Activated naive CD8-positive, alpha-beta T cell treated with anti-CD3 and anti-CD28 coated beads, Interleukin-2, amount 50 U/mL, for 16 hours (primary cell): Measurements from ENCODE around the gene KRT23.

Experiments
- DNase-seq: peaks from one replicate; pipeline ENCODE4 v3.0.0-alpha.2; 2020; ENCODE audit warnings: low read depth, low spot score

The KRT23 gene, protein sequence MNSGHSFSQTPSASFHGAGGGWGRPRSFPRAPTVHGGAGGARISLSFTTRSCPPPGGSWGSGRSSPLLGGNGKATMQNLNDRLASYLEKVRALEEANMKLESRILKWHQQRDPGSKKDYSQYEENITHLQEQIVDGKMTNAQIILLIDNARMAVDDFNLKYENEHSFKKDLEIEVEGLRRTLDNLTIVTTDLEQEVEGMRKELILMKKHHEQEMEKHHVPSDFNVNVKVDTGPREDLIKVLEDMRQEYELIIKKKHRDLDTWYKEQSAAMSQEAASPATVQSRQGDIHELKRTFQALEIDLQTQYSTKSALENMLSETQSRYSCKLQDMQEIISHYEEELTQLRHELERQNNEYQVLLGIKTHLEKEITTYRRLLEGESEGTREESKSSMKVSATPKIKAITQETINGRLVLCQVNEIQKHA

DNA sequence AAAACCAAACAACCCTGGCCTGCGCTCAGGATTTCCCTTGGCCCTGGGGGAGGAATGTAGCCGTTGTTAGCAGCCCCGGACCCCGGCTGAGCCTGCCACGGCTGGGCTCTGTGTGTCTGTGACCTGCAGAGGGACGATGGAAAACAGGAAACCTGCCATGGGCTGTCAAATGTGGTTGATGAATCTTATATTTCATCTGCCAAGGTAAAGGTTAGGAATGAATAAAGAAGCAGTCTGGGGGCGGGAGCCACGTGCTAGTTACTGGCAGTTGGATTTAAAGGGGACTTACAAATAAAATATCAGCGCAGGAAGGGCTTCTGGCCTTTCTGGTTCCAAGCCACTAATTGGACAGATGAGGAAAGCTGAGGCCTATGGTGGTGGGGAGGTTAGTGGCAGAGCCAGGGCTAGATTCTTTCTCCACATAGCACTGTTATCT lies at the start of gene KRT23:
Gene KRT23 (minus strand): TSS at position 263 of the 436 bp plus-strand sequence. CDS start 1,043 bp downstream, outside the sequence.
- no peak for DNase-seq

DNA sequence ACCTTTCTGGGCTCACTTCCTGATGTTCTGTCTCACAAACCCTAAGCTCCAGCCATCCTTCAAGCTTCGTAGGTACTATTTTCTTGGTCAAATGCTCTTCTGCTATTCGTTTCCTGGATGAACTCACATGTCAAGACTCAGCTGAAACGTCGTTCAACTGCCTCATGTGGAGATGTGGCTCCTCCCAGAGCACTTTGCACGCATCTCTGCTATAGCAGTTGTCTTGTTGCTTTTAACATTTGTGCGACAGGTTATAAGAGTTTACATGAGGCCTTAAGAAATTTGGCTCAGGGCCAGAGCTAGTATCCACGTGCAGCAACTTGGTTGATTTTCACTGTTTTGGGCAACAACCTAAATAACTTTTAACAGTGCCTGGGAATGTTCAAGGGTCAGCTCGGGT lies 49.5 kb upstream of the KRT23 start:
- no peak for DNase-seq

DNA sequence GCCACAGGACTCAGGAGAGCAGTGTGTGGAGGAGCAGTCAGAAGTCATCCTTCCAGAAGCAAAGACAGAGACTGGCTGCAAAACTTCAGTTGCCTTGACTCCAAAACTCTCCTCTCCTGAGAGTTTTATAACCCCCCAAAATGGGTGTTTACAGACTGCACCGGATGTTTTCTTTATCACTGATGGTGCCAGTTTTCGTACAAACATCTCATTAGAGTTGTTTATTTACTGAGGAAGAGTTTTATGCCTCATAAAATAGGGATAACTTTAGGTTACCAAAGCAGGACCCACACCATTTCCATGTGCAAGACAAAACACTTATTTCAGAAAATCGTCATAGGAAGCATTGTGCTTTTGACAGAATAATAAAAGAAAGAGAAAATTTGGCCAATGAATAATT lies 46.8 kb upstream of the KRT23 start, which contains the start of gene KRT40:
Gene KRT40 (minus strand): TSS at position 101 of the 400 bp plus-strand sequence. CDS start 53 bp downstream, at position 48.
- DNase-seq: no peak

DNA sequence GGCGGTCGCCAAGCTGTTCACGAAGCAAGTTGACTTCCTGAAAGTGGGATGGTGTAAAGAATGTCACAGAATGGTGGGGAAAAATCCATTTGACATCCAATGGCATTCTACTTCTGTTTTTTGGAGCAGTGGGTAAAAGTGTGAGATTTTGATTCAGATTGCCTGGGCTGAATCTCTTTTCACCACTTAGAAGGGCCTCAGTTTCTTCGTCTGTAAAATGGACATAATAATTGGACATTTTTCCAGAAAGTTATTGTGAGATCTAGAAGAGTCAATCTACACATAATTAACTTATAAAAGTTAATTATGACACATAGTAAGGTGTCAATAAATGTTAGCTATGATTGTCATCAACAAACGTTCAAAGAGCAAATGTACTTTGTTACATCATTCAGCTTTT lies 43.7 kb upstream of the KRT23 start:
- no peak for DNase-seq

DNA sequence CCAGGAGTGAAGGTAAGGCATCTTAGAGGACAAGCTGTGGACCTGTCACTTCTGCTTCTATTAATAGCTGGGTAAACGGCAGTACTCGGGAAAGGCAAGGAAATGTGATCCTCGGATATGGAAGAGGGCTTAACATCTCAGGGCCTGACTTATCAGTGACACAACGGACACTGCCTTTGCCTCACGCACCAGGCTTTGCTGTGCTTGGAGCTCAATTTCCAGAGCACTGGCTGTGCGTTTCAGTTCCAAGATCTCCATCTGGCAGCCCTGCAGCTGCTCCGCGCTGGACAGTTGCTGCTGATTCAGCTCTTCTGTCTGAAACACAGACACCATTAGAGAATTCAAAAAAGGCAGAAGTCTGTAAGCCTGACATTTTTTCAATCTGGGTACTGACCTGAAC lies 43.1 kb upstream of the KRT23 start:
- DNase-seq: no peak

DNA sequence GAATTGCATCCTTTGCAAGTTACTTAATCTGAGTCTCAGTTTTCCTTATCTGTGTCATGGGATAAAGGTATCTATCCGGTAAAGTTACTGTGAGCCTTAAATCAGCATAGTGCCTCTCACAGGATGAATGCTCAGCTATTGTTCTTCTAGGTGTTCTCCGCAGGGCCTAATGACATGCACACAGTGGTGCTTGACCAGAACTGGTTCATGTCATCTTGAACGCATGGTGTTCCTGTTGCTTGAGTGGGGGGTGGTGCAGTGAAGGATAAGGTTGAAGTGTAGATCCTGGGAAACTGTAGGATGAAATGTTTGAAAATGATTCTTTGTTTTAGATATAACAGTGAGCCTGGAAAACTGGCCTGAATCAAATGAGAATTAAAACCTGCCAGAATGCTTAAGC lies 42.7 kb upstream of the KRT23 start:
- DNase-seq: no peak

DNA sequence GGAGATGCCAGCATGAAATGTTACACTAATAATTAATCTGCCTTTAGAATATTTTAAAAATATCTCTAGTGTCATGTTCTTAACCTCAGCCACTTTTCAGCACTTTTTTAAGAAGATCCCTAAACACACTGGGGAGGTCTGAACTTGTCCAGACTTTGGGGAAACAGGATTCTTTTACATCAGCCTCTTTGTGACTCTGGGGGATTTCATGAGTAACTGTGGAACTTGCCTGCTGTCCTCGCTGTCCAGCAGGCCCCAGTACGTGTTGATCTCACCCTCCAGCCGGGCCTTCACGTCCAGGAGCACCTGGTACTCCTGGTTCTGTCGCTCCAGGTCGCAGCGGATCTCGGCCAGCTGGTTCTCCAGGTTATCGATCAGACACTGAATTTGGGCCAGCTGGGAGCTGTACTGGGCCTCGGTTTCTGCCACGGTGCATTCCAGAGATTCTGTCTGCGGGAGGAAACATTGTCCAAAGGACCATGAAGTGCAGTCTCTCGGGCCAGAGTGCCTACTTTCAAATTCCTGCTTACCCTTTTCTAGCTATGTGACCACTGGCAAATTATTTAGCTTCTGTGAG lies 41.2 kb upstream of the KRT23 start:
- no peak for DNase-seq

DNA sequence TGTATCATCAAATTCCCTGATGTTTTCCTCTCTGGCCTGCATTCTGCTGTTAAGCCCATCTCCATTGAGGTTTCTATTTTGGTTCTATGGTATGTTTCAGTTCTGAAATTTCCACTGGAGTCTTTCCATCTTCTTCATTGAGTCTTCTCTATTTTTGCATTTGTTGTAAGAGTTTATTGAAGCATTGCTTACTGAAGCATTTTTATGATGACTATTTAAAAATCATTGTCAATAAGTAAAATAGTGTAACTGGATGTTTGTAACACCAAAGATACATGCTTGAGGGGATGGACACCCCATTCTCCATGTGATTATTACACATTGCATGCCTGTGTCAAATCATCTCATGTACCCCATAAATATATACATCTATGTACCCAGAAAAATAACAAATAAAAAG lies 38.1 kb upstream of the KRT23 start:
- no peak for DNase-seq

DNA sequence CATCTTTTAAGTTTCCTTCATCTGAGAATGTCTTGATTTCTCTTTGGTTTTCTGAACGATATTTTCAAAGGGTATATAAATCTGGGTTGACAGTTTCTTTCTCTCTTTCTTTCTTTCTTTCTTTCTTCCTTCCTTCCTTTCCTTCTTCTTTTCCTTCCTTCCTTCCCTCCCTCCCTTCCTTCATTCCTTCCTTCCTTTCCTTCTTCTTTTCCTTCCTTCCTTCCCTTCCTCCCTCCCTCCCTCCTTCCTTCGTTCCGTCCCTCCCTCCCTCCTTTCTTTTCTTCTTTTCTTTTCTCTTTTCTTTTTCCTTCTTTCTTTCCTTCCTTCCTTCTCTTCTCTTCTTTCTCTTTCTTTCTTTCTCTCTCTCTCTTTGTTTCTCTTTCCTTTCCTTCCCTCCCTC lies 36.9 kb upstream of the KRT23 start:
- DNase-seq: no peak

DNA sequence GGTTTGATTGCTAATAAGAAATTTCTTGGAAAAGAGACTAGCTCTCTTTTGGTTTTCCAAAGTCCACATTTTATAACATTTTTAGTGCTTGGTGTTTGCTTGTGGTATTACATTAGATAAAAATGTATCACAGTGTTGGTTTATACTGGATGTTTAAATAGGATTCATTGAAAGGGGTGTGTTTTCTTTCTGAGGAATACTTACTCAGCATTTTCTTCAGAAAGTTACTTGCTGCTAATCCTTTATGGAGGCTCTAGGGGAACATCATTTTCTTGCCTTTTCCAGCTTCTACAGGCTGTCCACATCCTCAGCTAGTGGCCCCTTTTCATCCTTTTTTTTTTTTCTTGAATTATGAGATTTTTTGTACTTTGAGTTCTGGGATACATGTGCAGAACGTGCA lies 30.1 kb upstream of the KRT23 start:
- DNase-seq: no peak

DNA sequence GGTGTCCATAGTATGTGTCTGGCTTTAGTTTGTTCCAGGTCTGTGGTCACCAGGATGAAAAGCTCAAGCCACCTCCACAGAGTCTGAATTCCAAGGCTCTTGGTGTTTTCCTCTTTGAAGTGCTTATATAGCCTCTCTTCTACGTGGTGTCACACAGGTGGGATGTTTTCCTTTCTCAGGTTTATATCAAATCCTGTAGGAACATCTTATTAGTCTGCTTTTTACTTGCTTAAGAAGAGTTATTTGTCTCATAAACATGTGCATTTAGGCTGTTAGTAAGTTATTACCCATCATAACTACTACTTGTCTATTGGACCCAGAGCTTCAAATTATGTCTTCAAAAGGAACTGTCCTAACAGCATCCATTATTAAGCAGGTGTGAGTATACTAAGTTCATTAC lies 29.4 kb upstream of the KRT23 start, which contains the start of gene KRT39:
Gene KRT39 (minus strand): TSS at position 101 of the 400 bp plus-strand sequence. CDS start 92 bp downstream, at position 9.
- DNase-seq: no peak

DNA sequence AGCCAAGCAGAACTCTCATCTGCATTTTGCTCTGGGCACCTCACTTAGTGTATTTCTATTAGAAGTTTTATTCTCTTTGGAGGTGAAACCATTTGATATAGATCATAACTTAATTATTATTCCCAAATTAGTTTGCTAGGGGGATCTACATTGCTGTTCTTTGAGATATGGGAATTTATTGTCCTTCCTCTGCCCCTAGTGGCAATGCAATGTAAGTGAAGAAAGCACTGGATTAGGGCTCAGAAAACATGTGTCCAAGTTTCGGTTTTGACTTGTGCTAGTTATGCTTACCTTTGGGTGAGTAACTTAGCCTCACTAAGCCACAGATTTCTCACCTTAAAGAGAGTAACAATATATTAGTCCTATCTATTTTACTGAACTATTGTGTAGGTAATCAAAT lies 26.4 kb upstream of the KRT23 start:
- DNase-seq: no peak

DNA sequence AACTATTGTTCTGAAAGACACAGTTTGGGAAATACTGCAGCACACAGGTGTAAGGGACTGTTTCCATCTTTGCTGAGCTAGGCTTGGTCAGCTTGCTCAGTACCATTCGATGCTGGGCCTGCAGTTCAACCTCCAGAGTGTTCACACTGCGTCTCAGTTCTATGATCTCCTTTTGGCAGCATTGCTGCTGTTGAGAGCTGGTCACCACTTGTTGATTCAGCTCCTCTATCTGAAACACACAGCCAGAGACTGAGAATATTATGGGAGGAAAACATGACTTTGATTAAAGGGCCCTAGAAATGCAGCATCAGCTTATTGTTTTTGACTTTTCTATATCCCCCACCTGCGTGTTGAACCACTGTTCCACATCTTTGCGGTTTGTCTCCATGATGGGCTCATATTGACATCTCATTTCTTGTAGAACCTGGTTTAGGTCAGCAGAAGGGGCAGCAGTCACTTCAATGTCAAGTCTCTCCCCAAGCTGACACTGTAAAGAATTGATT lies 24.7 kb upstream of the KRT23 start:
- no peak for DNase-seq

DNA sequence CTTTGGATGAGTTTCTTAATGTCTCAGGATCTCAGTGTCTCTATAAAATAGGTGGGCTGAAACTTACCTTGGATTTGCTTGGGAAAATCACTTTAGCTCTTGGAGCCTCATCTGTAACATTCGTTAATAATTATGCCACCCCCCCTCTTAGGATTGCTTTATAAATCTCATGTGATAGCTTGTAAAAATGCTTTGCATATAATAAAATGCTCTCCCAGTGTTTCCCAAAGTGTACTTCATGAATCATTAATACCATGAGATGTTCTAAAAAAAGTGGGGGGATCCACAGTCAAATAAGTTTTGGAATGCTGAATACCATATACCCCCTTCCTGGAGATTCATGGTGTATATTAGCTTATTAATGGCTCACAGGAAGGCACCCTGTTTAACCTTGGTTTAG lies 24.1 kb upstream of the KRT23 start:
- DNase-seq: no peak

DNA sequence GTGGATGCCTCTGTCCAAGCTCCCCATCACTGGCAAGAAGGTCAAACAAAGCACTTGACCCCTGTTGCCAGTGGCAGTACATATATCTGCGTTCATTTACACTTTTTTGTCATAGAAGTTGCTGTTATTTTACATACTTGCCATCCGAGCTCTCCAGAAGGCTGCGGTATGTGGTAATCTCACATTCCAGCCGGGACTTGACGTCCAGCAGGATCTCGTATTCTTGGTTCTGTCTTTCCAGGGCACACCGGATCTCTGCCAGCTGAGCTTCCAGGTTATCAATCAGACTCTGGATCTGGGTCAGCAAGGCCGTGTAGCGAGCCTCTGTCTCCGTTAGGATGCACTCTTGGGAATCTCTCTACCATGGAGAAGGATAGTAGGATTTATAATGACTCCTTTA lies 22.7 kb upstream of the KRT23 start:
- no peak for DNase-seq

DNA sequence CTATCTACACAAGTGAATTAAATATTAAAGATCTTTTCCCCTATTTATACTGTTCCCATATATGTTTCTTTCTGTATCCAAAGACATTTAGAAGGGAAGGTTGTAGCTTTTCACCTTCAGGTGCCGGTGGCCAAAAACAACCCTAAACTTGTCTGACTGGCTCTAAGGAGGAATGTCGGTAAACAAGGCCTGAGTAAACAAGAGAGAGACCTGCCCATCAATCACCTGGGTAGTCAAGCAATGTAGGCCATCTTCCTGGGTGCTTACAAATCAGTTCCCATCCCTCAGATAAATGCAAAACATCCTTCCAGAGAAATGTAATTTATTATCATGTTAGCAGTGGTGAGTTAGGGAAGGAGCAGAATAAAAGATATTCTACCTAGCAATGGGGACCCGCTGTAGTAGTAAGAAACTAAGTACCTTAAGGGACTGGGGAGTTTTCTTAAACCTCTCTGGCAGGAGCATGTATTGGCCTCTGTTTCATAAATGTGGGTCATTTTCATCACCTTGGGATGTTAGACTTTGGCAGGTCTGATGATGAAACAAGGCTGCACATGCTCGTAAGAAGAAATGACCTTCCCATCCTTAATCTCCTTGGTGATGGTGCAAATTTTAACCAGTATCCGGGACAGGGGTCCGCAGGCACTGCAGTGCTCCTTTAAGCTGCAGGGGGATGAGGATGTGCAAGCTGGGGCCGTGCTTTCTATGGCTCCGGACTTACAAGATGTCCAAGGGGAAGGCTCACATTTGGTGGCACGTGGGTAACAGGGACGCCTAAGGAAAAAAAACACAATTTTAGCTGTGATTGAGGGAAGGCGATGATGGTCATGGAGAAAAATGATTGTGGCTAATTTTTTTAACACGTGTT lies 20.9 kb upstream of the KRT23 start:
- DNase-seq: no peak

DNA sequence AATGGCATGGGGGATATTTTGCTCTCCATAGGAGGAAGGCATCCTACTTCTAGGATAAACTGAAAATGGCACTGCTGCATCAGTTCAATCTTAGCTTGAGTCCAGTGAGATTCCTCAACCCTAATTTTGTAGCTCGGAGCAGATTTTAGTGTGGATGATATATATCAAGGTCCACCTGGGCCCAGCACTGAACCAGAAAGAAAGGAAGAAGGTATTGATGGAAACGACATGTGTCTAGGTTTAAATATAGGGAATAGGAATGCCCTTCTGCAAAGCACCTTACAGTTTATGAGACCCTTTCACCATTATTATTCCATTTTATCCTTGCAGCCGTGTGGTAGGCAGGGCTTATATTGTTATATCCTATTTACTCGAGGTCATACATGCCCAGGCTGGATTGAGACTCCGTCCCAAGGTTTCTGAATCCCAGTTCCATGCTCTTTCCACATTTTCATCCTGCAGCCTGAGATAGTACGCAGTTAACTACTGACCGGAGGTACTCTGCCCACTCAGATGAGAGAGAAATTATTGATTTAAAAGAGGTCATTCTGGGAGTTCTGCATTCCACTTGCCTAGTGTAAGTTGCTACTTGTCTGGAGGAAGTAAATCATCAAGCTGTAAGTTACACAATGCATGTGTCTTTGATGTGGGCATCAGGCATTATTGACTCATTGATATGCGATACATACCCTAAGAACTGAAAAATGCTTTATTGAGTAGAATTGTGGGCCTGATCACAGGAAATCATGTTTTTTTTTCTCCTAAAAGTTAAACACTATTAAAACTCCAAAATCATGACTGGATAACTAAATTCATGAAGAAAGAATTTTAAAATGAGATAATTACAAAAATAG lies 19.2 kb upstream of the KRT23 start:
- DNase-seq: no peak

DNA sequence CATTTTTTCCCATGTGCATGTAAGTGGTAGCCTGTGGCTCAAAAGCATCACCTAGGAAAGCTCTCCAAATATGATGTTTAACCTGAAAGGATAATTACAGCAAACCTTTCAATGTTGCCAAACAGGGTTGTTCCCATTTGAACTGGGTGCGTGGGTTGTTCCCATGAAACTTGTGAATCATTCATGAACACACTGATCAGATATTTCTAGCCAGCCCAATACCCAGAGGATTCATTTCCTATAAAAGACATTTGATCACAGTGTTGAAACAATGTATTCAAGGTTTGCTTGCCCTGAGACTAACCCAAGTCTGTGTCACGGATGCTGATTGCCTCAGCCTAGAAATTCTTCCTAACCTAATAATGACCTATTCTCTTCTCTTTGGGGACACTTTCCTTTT lies 16.4 kb upstream of the KRT23 start:
- no peak for DNase-seq

DNA sequence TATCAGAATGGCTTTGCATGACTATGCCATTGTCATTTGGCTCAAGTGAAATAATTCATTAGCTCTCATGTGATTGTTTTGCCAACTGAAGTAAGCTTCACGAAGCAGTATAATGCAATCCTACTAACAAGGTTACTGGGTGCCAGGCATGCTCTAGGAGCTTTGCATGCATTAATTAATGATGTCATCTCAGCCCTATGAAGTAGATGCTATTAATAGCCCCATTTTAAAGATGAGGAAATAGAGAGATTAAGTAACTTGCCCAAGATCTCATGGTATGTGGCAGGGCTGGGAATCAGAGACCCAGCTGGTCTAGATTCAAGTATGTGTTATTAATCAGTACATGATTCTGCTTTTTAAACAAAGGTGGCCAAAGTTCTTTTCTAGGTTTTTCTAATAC lies 15.2 kb upstream of the KRT23 start:
- DNase-seq: no peak

DNA sequence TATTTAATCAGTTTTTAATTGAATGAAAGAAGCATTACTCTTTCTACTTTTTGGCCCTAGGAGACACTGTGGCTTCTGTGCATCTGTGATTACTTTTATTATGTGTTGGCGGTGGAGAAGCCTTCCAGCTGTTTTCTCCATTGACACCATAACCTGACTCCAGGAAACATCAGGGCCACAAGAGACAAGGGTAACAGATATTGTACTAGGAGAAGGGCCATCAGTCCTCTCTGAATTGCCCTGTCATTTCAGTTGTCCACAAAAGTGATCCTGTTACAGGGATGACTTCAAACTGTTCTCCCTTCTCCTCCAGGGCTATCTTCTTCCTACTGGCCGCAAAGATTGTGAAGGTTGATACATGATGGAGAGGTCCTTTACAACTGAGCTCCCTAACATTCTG lies 14.7 kb upstream of the KRT23 start:
- DNase-seq: no peak

DNA sequence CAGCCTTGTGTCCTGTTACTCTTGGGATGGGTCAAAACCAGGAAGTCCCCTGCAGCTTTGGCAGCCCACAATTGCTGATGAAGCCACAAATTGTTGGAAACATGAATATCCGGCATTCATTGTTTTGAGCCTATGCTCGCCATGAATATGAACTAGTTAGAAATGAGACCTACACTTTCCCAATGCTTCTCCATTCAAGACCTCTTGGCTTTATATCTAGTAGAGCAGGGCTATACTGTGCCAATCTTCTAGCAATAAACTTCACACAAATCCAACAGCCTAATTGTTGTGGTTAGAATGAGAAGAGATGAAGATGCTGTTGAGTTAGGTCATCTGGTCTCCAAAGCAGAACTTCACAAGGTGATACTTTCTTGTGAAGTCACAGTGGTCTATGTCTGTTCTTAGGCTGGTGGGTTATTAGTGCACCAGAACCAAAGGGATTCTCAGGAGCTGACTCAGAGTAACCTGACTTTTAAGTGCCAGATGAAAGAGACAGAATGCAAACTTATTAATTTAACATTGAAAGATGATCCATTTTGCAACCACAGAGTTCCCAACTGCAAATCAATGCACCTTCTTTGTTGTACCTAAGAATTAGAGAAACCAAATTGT lies 13.7 kb upstream of the KRT23 start:
- DNase-seq: no peak
